ENCODE results near the gene CAPN10. TPM values are rescaled to one million over a fixed set of nuclear protein-coding genes. Genes with fewer than 3 reads are reported as not detected.

The CAPN10 gene
- total RNA-seq, 4 donors from 2014 or later = 6.8 to 12.2 (median 7.5) TPM

GRCh38 chr2:240569998-240570530 lies 16.5 kb upstream of the CAPN10 start:
- no peak for ATAC-seq
- peak in 1 of 2 donors; percentile 9 for DNase-seq
- peaks cover 0 to 12% of the 10 kb centered on the region in 2 donors for H3K36me3 ChIP-seq
- no peaks in the 10 kb centered on the region for H3K27me3 ChIP-seq
- intact Hi-C loops (cut with DNase I; ENCODE audit: low total_unique reads) (loop anchor here (5.0 kb wide), 1 partner anchor 338 kb away; no protein-coding TSS in a partner anchor), in situ Hi-C loops (cut with MboI; ENCODE audit: low sequenced_read_pairs in 4 of 4) (no loop called here)
- no peak overlapping the region for H3K27ac ChIP-seq
- no peak for TF ChIP-seq POLR2A (IDR thresholded peaks at IDR 0.05)
- no peak for TF ChIP-seq CTCF (IDR thresholded peaks at IDR 0.05 in 4 of 5, conservative IDR thresholded peaks at IDR 0.05 in 1 of 5)
- H3K4me3 ChIP-seq = peak overlapping the region in 2 of 4 donors; percentile 61 to 69
- no peaks in the 10 kb centered on the region for H3K9me3 ChIP-seq
- peaks cover 32 to 35% of the 10 kb centered on the region in 2 donors for H3K4me1 ChIP-seq

GRCh38 chr2:240570531-240571313 lies 15.8 kb upstream of the CAPN10 start:
- TF ChIP-seq CTCF (IDR thresholded peaks at IDR 0.05 in 4 of 5, conservative IDR thresholded peaks at IDR 0.05 in 1 of 5) (no peak), POLR2A (IDR thresholded peaks at IDR 0.05) (no peak)
- Histone ChIP-seq H3K27me3 (no peaks in the 10 kb centered on the region), H3K9me3 (no peaks in the 10 kb centered on the region), H3K27ac (no peak overlapping the region), H3K36me3 (peaks cover 0 to 19% of the 10 kb centered on the region in 2 donors), H3K4me3 (no peak overlapping the region), H3K4me1 (peaks cover 31 to 34% of the 10 kb centered on the region in 2 donors)
- in situ Hi-C loops (cut with MboI; ENCODE audit: low sequenced_read_pairs in 4 of 4) (no loop called here), intact Hi-C loops (cut with DNase I; ENCODE audit: low total_unique reads) (no loop called here)
- DNase-seq (peak in 1 of 2 donors; percentile 9), ATAC-seq (no peak)

GRCh38 chr2:240571314-240571973 lies 15.1 kb upstream of the CAPN10 start:
- DNase-seq (peak in 1 of 2 donors; percentile 9), ATAC-seq (no peak)
- intact Hi-C loops (cut with DNase I; ENCODE audit: low total_unique reads) = no loop called here
- Histone ChIP-seq H3K4me3 (no peak overlapping the region), H3K9me3 (no peaks in the 10 kb centered on the region), H3K4me1 (peaks cover 25 to 29% of the 10 kb centered on the region in 2 donors), H3K27me3 (no peaks in the 10 kb centered on the region), H3K36me3 (peaks cover 0 to 24% of the 10 kb centered on the region in 2 donors), H3K27ac (no peak overlapping the region)
- TF ChIP-seq POLR2A (IDR thresholded peaks at IDR 0.05) (no peak), CTCF (IDR thresholded peaks at IDR 0.05 in 4 of 5, conservative IDR thresholded peaks at IDR 0.05 in 1 of 5) (no peak)
- in situ Hi-C loops (cut with MboI; ENCODE audit: low sequenced_read_pairs in 4 of 4) = no loop called here

GRCh38 chr2:240572141-240573031 lies 14.1 kb upstream of the CAPN10 start:
- peaks cover 0 to 32% of the 10 kb centered on the region in 2 donors for H3K36me3 ChIP-seq
- TF ChIP-seq POLR2A (IDR thresholded peaks at IDR 0.05) (no peak), CTCF (IDR thresholded peaks at IDR 0.05 in 4 of 5, conservative IDR thresholded peaks at IDR 0.05 in 1 of 5) (no peak)
- DNase-seq (peak in 1 of 2 donors; percentile 8), ATAC-seq (no peak)
- H3K27ac ChIP-seq = no peak overlapping the region
- no peak overlapping the region for H3K4me3 ChIP-seq
- no peaks in the 10 kb centered on the region for H3K27me3 ChIP-seq
- no peaks in the 10 kb centered on the region for H3K9me3 ChIP-seq
- intact Hi-C loops (cut with DNase I; ENCODE audit: low total_unique reads) (no loop called here), in situ Hi-C loops (cut with MboI; ENCODE audit: low sequenced_read_pairs in 4 of 4) (no loop called here)
- H3K4me1 ChIP-seq = peaks cover 16 to 20% of the 10 kb centered on the region in 2 donors
